WTC11 (cell line): ENCODE measurements around the gene TSHZ3. TPM values are rescaled to one million over a fixed set of nuclear protein-coding genes. Genes with fewer than 3 reads are reported as not detected.

Experiments
- ATAC-seq: fragments of 200-7000 bp; cut with Tn5 transposase; 2 replicates; pipeline ENCODE4 v1.10.0; 2021; ENCODE audit warnings: mild to moderate bottlenecking, moderate library complexity
- CTCF ChIA-PET: fragments of 300-600 bp; sonication (Branson Sonifier 250); formaldehyde crosslinking; loops from one replicate; lab custom pipeline; 2021; ENCODE audit warnings: antibody characterized with exemption; lab: Charles Lee
- POLR2A ChIA-PET: fragments of 350-600 bp; sonication (Branson Sonifier 250); formaldehyde crosslinking; loops from one replicate; lab custom pipeline; 2021; ENCODE audit warnings: antibody characterized with exemption; lab: Charles Lee
- DNase-seq: peaks from one replicate; pipeline ENCODE4 v3.0.0; 2021; ENCODE audit warnings: low spot score
- H3K27ac Mint-ChIP-seq: 2 replicates; pipeline ENCODE4 v1.8.0; 2021; ENCODE audit warnings: mixed read lengths
- H3K27me3 Mint-ChIP-seq: 2 replicates; pipeline ENCODE4 v1.8.0; 2021; ENCODE audit warnings: low read depth, mild to moderate bottlenecking, moderate library complexity, mixed read lengths
- H3K36me3 Mint-ChIP-seq: 2 replicates; pipeline ENCODE4 v1.8.0; 2021; ENCODE audit warnings: mixed read lengths
- H3K4me1 Mint-ChIP-seq: 2 replicates; pipeline ENCODE4 v1.8.0; 2022; ENCODE audit warnings: mixed read lengths
- H3K4me3 Mint-ChIP-seq: 2 replicates; pipeline ENCODE4 v1.8.0; 2021; ENCODE audit warnings: mild to moderate bottlenecking, moderate library complexity, mixed read lengths
- H3K9me3 Mint-ChIP-seq: 2 replicates; pipeline ENCODE4 v1.8.0; 2021; ENCODE audit warnings: mixed read lengths
- ARID4B ChIP-seq: sonication (generic); formaldehyde crosslinking; IDR thresholded peaks from 2 replicates; pipeline ENCODE4 v1.8.0; 2023; ENCODE audit warnings: missing genetic modification reagents, mild to moderate bottlenecking, borderline replicate concordance
- ATF6 ChIP-seq: sonication (generic); formaldehyde crosslinking; IDR thresholded peaks from 2 replicates; pipeline ENCODE4 v1.8.1; 2023; ENCODE audit warnings: mild to moderate bottlenecking, missing genetic modification reagents
- CREB1 ChIP-seq: sonication (generic); formaldehyde crosslinking; IDR thresholded peaks from 2 replicates; pipeline ENCODE4 v1.8.0; 2023; ENCODE audit warnings: mild to moderate bottlenecking, missing genetic modification reagents
- CTCF ChIP-seq: fragments of 200-600 bp; IDR thresholded peaks from 2 replicates; pipeline ENCODE4 v1.8.0; 2022; ENCODE audit warnings: antibody characterized with exemption
- E2F4 ChIP-seq: sonication (generic); formaldehyde crosslinking; IDR thresholded peaks from 2 replicates; pipeline ENCODE4 v1.8.1; 2022; ENCODE audit warnings: low read depth, mild to moderate bottlenecking, moderate library complexity, missing genetic modification reagents, borderline replicate concordance
- GABPB1 ChIP-seq: sonication (generic); formaldehyde crosslinking; IDR thresholded peaks from 2 replicates; pipeline ENCODE4 v1.8.1; 2023; ENCODE audit warnings: mild to moderate bottlenecking, missing genetic modification reagents
- GTF2I ChIP-seq: fragments of 250-450 bp; sonication (Bioruptor Pico); conservative IDR thresholded peaks from 2 replicates; pipeline ENCODE4 v1.4.0; 2021; ENCODE audit warnings: mild to moderate bottlenecking
- IRF2 ChIP-seq: sonication (generic); formaldehyde crosslinking; IDR thresholded peaks from 2 replicates; pipeline ENCODE4 v1.8.0; 2022; ENCODE audit warnings: low read depth, missing genetic modification reagents, borderline replicate concordance
- JAZF1 ChIP-seq: fragments of 250-450 bp; sonication (Bioruptor Pico); IDR thresholded peaks from 2 replicates; pipeline ENCODE4 v1.9.0; 2021; ENCODE audit warnings: moderate library complexity, mild to moderate bottlenecking, inconsistent platforms
- JUN ChIP-seq: sonication (generic); formaldehyde crosslinking; IDR thresholded peaks from 2 replicates; pipeline ENCODE4 v1.8.0; 2023; ENCODE audit warnings: mild to moderate bottlenecking, missing genetic modification reagents
- MAX ChIP-seq: sonication (generic); formaldehyde crosslinking; IDR thresholded peaks from 2 replicates; pipeline ENCODE4 v1.8.0; 2022; ENCODE audit warnings: mild to moderate bottlenecking, missing genetic modification reagents
- MXD4 ChIP-seq: fragments of 250-450 bp; sonication (Bioruptor Pico); IDR thresholded peaks from 2 replicates; pipeline ENCODE4 v1.8.0; 2021; ENCODE audit warnings: mild to moderate bottlenecking, moderate library complexity, borderline replicate concordance
- MYBL2 ChIP-seq: sonication (generic); formaldehyde crosslinking; IDR thresholded peaks from 2 replicates; pipeline ENCODE4 v1.8.1; 2023; ENCODE audit warnings: mild to moderate bottlenecking, moderate library complexity, missing genetic modification reagents
- RELA ChIP-seq: sonication (generic); formaldehyde crosslinking; IDR thresholded peaks from 2 replicates; pipeline ENCODE4 v1.8.1; 2022; ENCODE audit warnings: missing genetic modification reagents, mild to moderate bottlenecking, borderline replicate concordance
- RORB ChIP-seq: fragments of 250-450 bp; sonication (Bioruptor Pico); IDR thresholded peaks from 2 replicates; pipeline ENCODE4 v1.9.0; 2021; ENCODE audit warnings: mild to moderate bottlenecking
- SMAD4 ChIP-seq: sonication (generic); formaldehyde crosslinking; IDR thresholded peaks from 2 replicates; pipeline ENCODE4 v1.8.0; 2022; ENCODE audit warnings: mild to moderate bottlenecking, missing genetic modification reagents
- SOX15 ChIP-seq: fragments of 250-450 bp; sonication (Bioruptor Pico); IDR thresholded peaks from 2 replicates; pipeline ENCODE4 v1.9.0; 2021; ENCODE audit warnings: mild to moderate bottlenecking
- TEAD4 ChIP-seq: sonication (generic); formaldehyde crosslinking; IDR thresholded peaks from 2 replicates; pipeline ENCODE4 v1.8.0; 2022; ENCODE audit warnings: mild to moderate bottlenecking, missing genetic modification reagents
- USF2 ChIP-seq: sonication (generic); formaldehyde crosslinking; IDR thresholded peaks from 2 replicates; pipeline ENCODE4 v1.8.1; 2023; ENCODE audit warnings: mild to moderate bottlenecking, missing genetic modification reagents, moderate library complexity
- ZBTB21 ChIP-seq: sonication (generic); formaldehyde crosslinking; IDR thresholded peaks from 2 replicates; pipeline ENCODE4 v1.8.1; 2023; ENCODE audit warnings: mild to moderate bottlenecking, missing genetic modification reagents, borderline replicate concordance
- ZNF138 ChIP-seq: sonication (generic); formaldehyde crosslinking; conservative IDR thresholded peaks from 2 replicates; pipeline ENCODE4 v1.8.1; 2022; ENCODE audit warnings: mild to moderate bottlenecking, moderate library complexity, missing genetic modification reagents
- ZNF219 ChIP-seq: sonication (generic); formaldehyde crosslinking; IDR thresholded peaks from 2 replicates; pipeline ENCODE4 v1.8.0; 2023; ENCODE audit warnings: missing genetic modification reagents, mild to moderate bottlenecking, borderline replicate concordance
- ZNF416 ChIP-seq: fragments of 250-450 bp; sonication (Bioruptor Pico); IDR thresholded peaks from 2 replicates; pipeline ENCODE4 v1.9.0; 2021; ENCODE audit warnings: mild to moderate bottlenecking, inconsistent platforms
- total RNA-seq: library from RNA; stranded (reverse); gene quantifications from 3 replicates; pipeline ENCODE4 v1.2.3, GENCODE V29; 2021

The TSHZ3 gene
- total RNA-seq, 1 experiment from 2014 or later: 21.4 TPM

GRCh38 chr19:31316201-31316951 lies 32.9 kb downstream of the TSHZ3 start:
- peaks cover 15% of the 10 kb centered on the region for H3K36me3 Mint-ChIP-seq
- peak overlapping the region; percentile 87 for H3K27ac Mint-ChIP-seq
- H3K27me3 Mint-ChIP-seq: no peaks in the 10 kb centered on the region
- CTCF ChIA-PET: interaction anchor here (0.9 to 3.7 kb wide), 5 partner anchors 13 to 262 kb away, joined by 3 to 26 read pairs (median 3); no protein-coding TSS in a partner anchor
- peak overlapping the region; percentile 32 for H3K4me3 Mint-ChIP-seq
- H3K9me3 Mint-ChIP-seq: no peaks in the 10 kb centered on the region
- ATAC-seq (peak; percentile 43), DNase-seq (no peak)
- H3K4me1 Mint-ChIP-seq: peaks cover 77% of the 10 kb centered on the region
- TF ChIP-seq GTF2I (CRISPR knock-in tag) (no peak), E2F4 (no peak), ARID4B (CRISPR knock-in tag) (no peak), MAX (CRISPR knock-in tag) (no peak), JUN (no peak), RELA (CRISPR knock-in tag) (no peak)
- POLR2A ChIA-PET: no interaction called here

- ATAC-seq (no peak), DNase-seq (no peak)
- Mint-ChIP-seq H3K27ac (peak overlapping the region; percentile 87), H3K27me3 (no peaks in the 10 kb centered on the region)
- no peak for TF ChIP-seq ZNF138 (CRISPR knock-in tag)
- TF ChIP-seq ZNF416 (CRISPR knock-in tag): no peak
- TF ChIP-seq CREB1 (CRISPR knock-in tag): no peak
- no peak for TF ChIP-seq ZBTB21
- no peak for TF ChIP-seq SOX15
- no peak for TF ChIP-seq GABPB1
- TF ChIP-seq MXD4: no peak
- no peak for TF ChIP-seq JAZF1 (CRISPR knock-in tag)
- no peak for TF ChIP-seq ZNF219
- no peak for TF ChIP-seq IRF2 (CRISPR knock-in tag)
- TF ChIP-seq SMAD4 (CRISPR knock-in tag): no peak
- no peak for TF ChIP-seq USF2 (CRISPR knock-in tag)
- no peak for TF ChIP-seq MAX (CRISPR knock-in tag)
- TF ChIP-seq MYBL2: no peak
- no peak for TF ChIP-seq ATF6 (CRISPR knock-in tag)
- no peak for TF ChIP-seq TEAD4 (CRISPR knock-in tag)
- no peak for TF ChIP-seq RORB (CRISPR knock-in tag)
- TF ChIP-seq E2F4: no peak
- TF ChIP-seq CTCF: no peak
- TF ChIP-seq, all 79 proteins: peak for 0
- no peak overlapping the region for H3K4me3 Mint-ChIP-seq
- POLR2A ChIA-PET: no interaction called here
- H3K9me3 Mint-ChIP-seq: no peaks in the 10 kb centered on the region
- peaks cover 20% of the 10 kb centered on the region for H3K36me3 Mint-ChIP-seq
- H3K4me1 Mint-ChIP-seq: peaks cover 78% of the 10 kb centered on the region
- CTCF ChIA-PET: interaction anchor here (0.9 to 3.7 kb wide), 5 partner anchors 13 to 261 kb away, joined by 3 to 26 read pairs (median 3); no protein-coding TSS in a partner anchor
Observed at GRCh38 chr19:31315652-31316051, 33.6 kb downstream of the TSHZ3 start.
